ENCODE data around the gene BANF2.

GRCh38 chr20:17748279-17748678 is 48.5 kb downstream of the BANF2 start:
- TF ChIP-seq ZNF274 (IDR thresholded peaks at IDR 0.05; ENCODE audit: low read depth, low read length), result no peak
- no peak for TF ChIP-seq YY1 (IDR thresholded peaks at IDR 0.05; ENCODE audit: insufficient read depth, insufficient read length)
